GM18498 (cell line): ENCODE results near the gene KCND2.

ENCODE experiments used
- ATAC-seq: cut with Tn5 transposase; IDR thresholded peaks from one replicate; pipeline ENCODE4 v1.9.1; 2021; ENCODE audit warnings: mild to moderate bottlenecking, moderate library complexity; ENCODE audit not compliant: unreplicated experiment

The KCND2 gene

GRCh38 chr7:120797026-120797645, 524.2 kb downstream of the KCND2 start:
- no peak for ATAC-seq

GRCh38 chr7:120799147-120799546, 526.2 kb downstream of the KCND2 start:
- ATAC-seq: no peak
